GM12878 (cell line): Measurements from ENCODE around the gene SLFN14. TPM values are rescaled to one million over a fixed set of nuclear protein-coding genes. Genes with fewer than 3 reads are reported as not detected.

ENCODE experiments used
- ATAC-seq: fragments of 200-7000 bp; cut with Tn5 transposase; 3 replicates; pipeline ENCODE4 v1.9.1; 2020; ENCODE audit warnings: mild to moderate bottlenecking, moderate library complexity
- BruUV-seq: library from RNA; stranded (reverse); fragments of 400-500 nt; replicated peaks from 2 replicates; lab custom pipeline; 2021; lab: Mats Ljungman, UMichigan
- CTCF ChIA-PET: fragments of 300-600 bp; sonication (Branson Sonifier 250); formaldehyde crosslinking; extraction: SDS; loops from one replicate; lab custom pipeline; 2021; ENCODE audit warnings: inconsistent platforms; lab: Yijun Ruan, JAX
- POLR2A ChIA-PET: fragments of 350-600 bp; formaldehyde crosslinking; extraction: SDS; loops from one replicate; lab custom pipeline; 2021; ENCODE audit warnings: inconsistent platforms; lab: Charles Lee
- RAD21 ChIA-PET: fragments of 300-600 bp; sonication (Branson Sonifier 250); formaldehyde crosslinking; loops from one replicate; lab custom pipeline; 2023; ENCODE audit warnings: antibody characterized with exemption; ENCODE audit not compliant: unreplicated experiment; lab: Charles Lee
- SMC1A ChIA-PET: fragments of 300-600 bp; sonication (Branson Sonifier 250); formaldehyde crosslinking; loops from one replicate; lab custom pipeline; 2023; ENCODE audit not compliant: unreplicated experiment, uncharacterized antibody; lab: Charles Lee
- DNase-seq: peaks from one replicate; pipeline ENCODE4 v3.0.0-alpha.2; 2011; ENCODE audit warnings: low read depth, low spot score
- FAIRE-seq: peaks from 3 replicates; lab custom pipeline; 2011; peaks lifted over from hg19 to GRCh38; lab: Jason Lieb, UNC
- H2AFZ ChIP-seq: 2 replicates; pipeline ENCODE4 v1.6.0; 2011; ENCODE audit warnings: low read depth, low read length, control low read depth; ENCODE audit not compliant: control insufficient read depth
- H3K27ac ChIP-seq: 2 replicates; pipeline ENCODE4 v1.5.1; 2011; ENCODE audit warnings: control low read depth; ENCODE audit not compliant: control insufficient read depth, insufficient read depth
- H3K27me3 ChIP-seq, 2 experiments: replicated peaks in 1 of 2; 2 replicates each; pipeline versions ENCODE4 v1.6.0 to v1.6.1; 2011; ENCODE audit warnings: low read length in 1 of 2; ENCODE audit not compliant: control insufficient read depth in 2 of 2, insufficient read depth in 2 of 2
- H3K36me3 ChIP-seq, 2 experiments: 2 replicates each; pipeline ENCODE4 v1.5.1; 2011; ENCODE audit warnings: low read length in 1 of 2; ENCODE audit not compliant: control insufficient read depth in 2 of 2, insufficient read depth in 2 of 2
- H3K4me1 ChIP-seq: 2 replicates; pipeline ENCODE4 v1.6.1; 2011; ENCODE audit warnings: mild to moderate bottlenecking, low read length, moderate library complexity, mixed read lengths; ENCODE audit not compliant: control insufficient read depth, insufficient read depth
- H3K4me2 ChIP-seq: 2 replicates; pipeline ENCODE4 v1.6.0; 2011; ENCODE audit warnings: control low read depth; ENCODE audit not compliant: control insufficient read depth, insufficient read depth
- H3K4me3 ChIP-seq: fragments of 200-600 bp; sonication (generic); 2 replicates; pipeline ENCODE4 v1.5.1; 2016
- H3K79me2 ChIP-seq: 2 replicates; pipeline ENCODE4 v1.6.0; 2011; ENCODE audit warnings: low read length; ENCODE audit not compliant: control insufficient read depth, insufficient read depth
- H3K9ac ChIP-seq: 2 replicates; pipeline ENCODE4 v1.8.0; 2011; ENCODE audit warnings: low read length, control low read depth, mixed read lengths; ENCODE audit not compliant: control insufficient read depth, insufficient read depth
- H3K9me3 ChIP-seq: replicated peaks from 3 replicates; pipeline ENCODE4 v1.5.1; 2011; ENCODE audit warnings: mild to moderate bottlenecking, low read length; ENCODE audit not compliant: control insufficient read depth, insufficient read depth
- H4K20me1 ChIP-seq: 2 replicates; pipeline ENCODE4 v1.6.0; 2011; ENCODE audit not compliant: control insufficient read depth, insufficient read depth
- BMI1 ChIP-seq: fragments of 450-650 bp; IDR thresholded peaks from 2 replicates; pipeline ENCODE4 v1.6.1; 2016; ENCODE audit warnings: mild to moderate bottlenecking, moderate library complexity, borderline replicate concordance
- CBFB ChIP-seq: IDR thresholded peaks from 2 replicates; pipeline ENCODE4 v1.6.1; 2016; ENCODE audit warnings: antibody characterized with exemption, low read depth
- CREM ChIP-seq: IDR thresholded peaks from 2 replicates; pipeline ENCODE4 v1.6.1; 2014; ENCODE audit warnings: antibody characterized with exemption, low read depth
- GATAD2B ChIP-seq: fragments of 450-650 bp; conservative IDR thresholded peaks from 2 replicates; pipeline ENCODE4 v1.6.1; 2017; ENCODE audit warnings: low read depth, mild to moderate bottlenecking, moderate library complexity
- JUND ChIP-seq: IDR thresholded peaks from 2 replicates; pipeline ENCODE4 v1.6.1; 2012; ENCODE audit warnings: low read depth, mild to moderate bottlenecking, low read length, improper control_type of control experiment, moderate library complexity
- KLF5 ChIP-seq: fragments of 450-650 bp; IDR thresholded peaks from 2 replicates; pipeline ENCODE4 v1.6.1; 2014; ENCODE audit warnings: mild to moderate bottlenecking; ENCODE audit not compliant: partially characterized antibody
- NFYB ChIP-seq: IDR thresholded peaks from 2 replicates; pipeline ENCODE4 v1.6.1; 2011; ENCODE audit warnings: low read depth, mild to moderate bottlenecking, low read length, improper control_type of control experiment, moderate library complexity; ENCODE audit not compliant: insufficient read depth
- NR2C1 ChIP-seq: fragments of 450-650 bp; IDR thresholded peaks from 2 replicates; pipeline ENCODE4 v1.6.1; 2017; ENCODE audit warnings: antibody characterized with exemption, mild to moderate bottlenecking, moderate library complexity
- RB1 ChIP-seq: fragments of 450-650 bp; formaldehyde crosslinking; IDR thresholded peaks from 2 replicates; pipeline ENCODE4 v1.6.1; 2017; ENCODE audit warnings: mild to moderate bottlenecking, borderline replicate concordance
- YBX1 ChIP-seq: fragments of 450-650 bp; IDR thresholded peaks from 2 replicates; pipeline ENCODE4 v1.6.1; 2016; ENCODE audit warnings: antibody characterized with exemption
- ZNF24 ChIP-seq: fragments of 450-650 bp; IDR thresholded peaks from 2 replicates; pipeline ENCODE4 v1.6.1; 2017; ENCODE audit warnings: antibody characterized with exemption, mild to moderate bottlenecking
- ZNF622 ChIP-seq: fragments of 450-650 bp; IDR thresholded peaks from 2 replicates; pipeline ENCODE4 v1.6.1; 2017; ENCODE audit warnings: mild to moderate bottlenecking, inconsistent platforms
- WGBS: methylation state at CpG from one replicate; pipeline ENCODE4 v1.1.6; 2016; ENCODE audit warnings: low lambda C conversion rate; ENCODE audit not compliant: insufficient replicate concordance, insufficient coverage; ENCODE audit errors: missing lambda C conversion rate; 5-methylcytosine and 5-hydroxymethylcytosine counted together
- in situ Hi-C: fragments of 300-500 bp; cut with MboI; formaldehyde crosslinking; loops from 9 replicates; pipeline ENCODE4 v1.14.3; 2018; ENCODE audit warnings: mixed read lengths
- intact Hi-C: fragments of 100-400 bp; cut with micrococcal nuclease; formaldehyde crosslinking; loops from one replicate; pipeline ENCODE4 v1.14.2; 2022; ENCODE audit not compliant: unreplicated experiment
- polyA plus RNA-seq, 11 experiments: library from polyadenylated mRNA; depleted of rRNA in 4 of 11; unstranded in 6 of 11; stranded (reverse) in 5 of 11; fragments of >200 nt; fragmentation: Nextera tagmentation in 4 of 11; fragmentation: Illumina TruSeq in 1 of 11; extraction: Ambion mirVana in 4 of 11; extraction: Trizol in 1 of 11; gene quantifications; 1 replicate in 1 of 11; 2 replicates in 10 of 11; pipeline versions ENCODE4 v1.2.1 to v1.2.3, GENCODE V29; 2011 to 2016; ENCODE audit warnings: inconsistent platforms in 2 of 11, missing spikeins in 2 of 11, low read depth in 1 of 11
- total RNA-seq, 4 experiments: library from RNA; depleted of rRNA in 3 of 4; stranded (reverse); fragments of >200 nt in 3 of 4; fragmentation: Illumina TruSeq in 1 of 4; extraction: Trizol in 1 of 4; gene quantifications; 2 replicates each; pipeline versions ENCODE4 v1.2.1 to v1.2.3, GENCODE V29; 2013 to 2021
- TF ChIP-seq, protein P1 (sequence below): IDR thresholded peaks from 2 replicates; pipeline ENCODE4 v1.6.1; 2012; ENCODE audit warnings: improper control_type of control experiment, low read depth, low read length; ENCODE audit not compliant: insufficient replicate concordance
- TF ChIP-seq, protein P2 (sequence below): fragments of 450-650 bp; IDR thresholded peaks from 2 replicates; pipeline ENCODE4 v1.6.1; 2016; ENCODE audit warnings: mild to moderate bottlenecking
- TF ChIP-seq, protein P3 (sequence below): fragments of 450-650 bp; IDR thresholded peaks from 2 replicates; pipeline ENCODE4 v1.6.1; 2017; ENCODE audit warnings: borderline replicate concordance
- TF ChIP-seq, protein P4 (sequence below): IDR thresholded peaks from 2 replicates; pipeline ENCODE4 v1.6.1; 2011; ENCODE audit warnings: mild to moderate bottlenecking, low read depth, low read length, moderate library complexity; ENCODE audit not compliant: insufficient replicate concordance

The SLFN14 gene
- total and polyA plus RNA-seq, 10 of the 15 experiments (the other 5 are each of a cell fraction or from before 2014, with no cell fraction given) = 0.06 to 0.11 (median 0.06) TPM; not detected in 7

DNA sequence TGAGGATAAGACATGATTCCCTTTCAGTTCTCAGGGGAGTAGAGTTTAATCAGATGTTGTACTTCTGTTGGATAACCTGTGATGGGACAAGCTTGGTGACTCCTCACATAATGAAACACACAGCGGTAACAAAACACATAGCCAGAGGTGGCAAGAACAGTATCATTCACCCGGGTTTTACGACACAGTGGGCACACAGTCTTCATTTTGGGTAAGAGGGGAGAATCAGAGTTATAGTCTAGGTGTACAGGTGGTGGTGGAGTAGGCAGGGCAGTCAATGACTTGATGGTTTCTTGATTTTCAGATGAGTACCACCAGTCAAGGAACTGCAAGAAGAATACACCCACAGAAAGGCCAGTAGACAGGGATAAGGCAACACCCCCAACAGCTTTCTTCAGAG lies 15.1 kb upstream of the SLFN14 start:
- Histone ChIP-seq H3K36me3 (no peaks in the 10 kb centered on the region), H4K20me1 (no peaks in the 10 kb centered on the region), H3K27ac (no peak overlapping the region), H2AFZ (no peak overlapping the region), H3K9me3 (no peaks in the 10 kb centered on the region), H3K4me2 (no peak overlapping the region), H3K9ac (no peak overlapping the region), H3K79me2 (peaks cover 3% of the 10 kb centered on the region), H3K27me3 (no peaks in the 10 kb centered on the region), H3K4me1 (peaks cover 11% of the 10 kb centered on the region)
- in situ Hi-C loops = no loop called here
- DNase-seq (no peak), ATAC-seq (no peak), FAIRE-seq (no peak)
- ChIA-PET RAD21 (no interaction called here), SMC1A (interaction anchor here (0.9 to 1.4 kb wide), 2 partner anchors 9 to 31 kb away, joined by 3 read pairs; no protein-coding TSS in a partner anchor)
- intact Hi-C loops = no loop called here
- WGBS = 97% methylated on average over 3 of the region's 3 CpGs
- BruUV-seq = no TSS peak
- TF ChIP-seq ZNF622 (no peak), NR2C1 (no peak), CBFB (no peak), JUND (no peak), YBX1 (no peak), ZNF24 (no peak), KLF5 (no peak), NFYB (no peak), CREM (no peak), RB1 (no peak), BMI1 (no peak), GATAD2B (no peak)
- TF ChIP-seq, protein P1, sequence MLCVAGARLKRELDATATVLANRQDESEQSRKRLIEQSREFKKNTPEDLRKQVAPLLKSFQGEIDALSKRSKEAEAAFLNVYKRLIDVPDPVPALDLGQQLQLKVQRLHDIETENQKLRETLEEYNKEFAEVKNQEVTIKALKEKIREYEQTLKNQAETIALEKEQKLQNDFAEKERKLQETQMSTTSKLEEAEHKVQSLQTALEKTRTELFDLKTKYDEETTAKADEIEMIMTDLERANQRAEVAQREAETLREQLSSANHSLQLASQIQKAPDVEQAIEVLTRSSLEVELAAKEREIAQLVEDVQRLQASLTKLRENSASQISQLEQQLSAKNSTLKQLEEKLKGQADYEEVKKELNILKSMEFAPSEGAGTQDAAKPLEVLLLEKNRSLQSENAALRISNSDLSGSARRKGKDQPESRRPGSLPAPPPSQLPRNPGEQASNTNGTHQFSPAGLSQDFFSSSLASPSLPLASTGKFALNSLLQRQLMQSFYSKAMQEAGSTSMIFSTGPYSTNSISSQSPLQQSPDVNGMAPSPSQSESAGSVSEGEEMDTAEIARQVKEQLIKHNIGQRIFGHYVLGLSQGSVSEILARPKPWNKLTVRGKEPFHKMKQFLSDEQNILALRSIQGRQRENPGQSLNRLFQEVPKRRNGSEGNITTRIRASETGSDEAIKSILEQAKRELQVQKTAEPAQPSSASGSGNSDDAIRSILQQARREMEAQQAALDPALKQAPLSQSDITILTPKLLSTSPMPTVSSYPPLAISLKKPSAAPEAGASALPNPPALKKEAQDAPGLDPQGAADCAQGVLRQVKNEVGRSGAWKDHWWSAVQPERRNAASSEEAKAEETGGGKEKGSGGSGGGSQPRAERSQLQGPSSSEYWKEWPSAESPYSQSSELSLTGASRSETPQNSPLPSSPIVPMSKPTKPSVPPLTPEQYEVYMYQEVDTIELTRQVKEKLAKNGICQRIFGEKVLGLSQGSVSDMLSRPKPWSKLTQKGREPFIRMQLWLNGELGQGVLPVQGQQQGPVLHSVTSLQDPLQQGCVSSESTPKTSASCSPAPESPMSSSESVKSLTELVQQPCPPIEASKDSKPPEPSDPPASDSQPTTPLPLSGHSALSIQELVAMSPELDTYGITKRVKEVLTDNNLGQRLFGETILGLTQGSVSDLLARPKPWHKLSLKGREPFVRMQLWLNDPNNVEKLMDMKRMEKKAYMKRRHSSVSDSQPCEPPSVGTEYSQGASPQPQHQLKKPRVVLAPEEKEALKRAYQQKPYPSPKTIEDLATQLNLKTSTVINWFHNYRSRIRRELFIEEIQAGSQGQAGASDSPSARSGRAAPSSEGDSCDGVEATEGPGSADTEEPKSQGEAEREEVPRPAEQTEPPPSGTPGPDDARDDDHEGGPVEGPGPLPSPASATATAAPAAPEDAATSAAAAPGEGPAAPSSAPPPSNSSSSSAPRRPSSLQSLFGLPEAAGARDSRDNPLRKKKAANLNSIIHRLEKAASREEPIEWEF = no peak
- TF ChIP-seq, protein P2, sequence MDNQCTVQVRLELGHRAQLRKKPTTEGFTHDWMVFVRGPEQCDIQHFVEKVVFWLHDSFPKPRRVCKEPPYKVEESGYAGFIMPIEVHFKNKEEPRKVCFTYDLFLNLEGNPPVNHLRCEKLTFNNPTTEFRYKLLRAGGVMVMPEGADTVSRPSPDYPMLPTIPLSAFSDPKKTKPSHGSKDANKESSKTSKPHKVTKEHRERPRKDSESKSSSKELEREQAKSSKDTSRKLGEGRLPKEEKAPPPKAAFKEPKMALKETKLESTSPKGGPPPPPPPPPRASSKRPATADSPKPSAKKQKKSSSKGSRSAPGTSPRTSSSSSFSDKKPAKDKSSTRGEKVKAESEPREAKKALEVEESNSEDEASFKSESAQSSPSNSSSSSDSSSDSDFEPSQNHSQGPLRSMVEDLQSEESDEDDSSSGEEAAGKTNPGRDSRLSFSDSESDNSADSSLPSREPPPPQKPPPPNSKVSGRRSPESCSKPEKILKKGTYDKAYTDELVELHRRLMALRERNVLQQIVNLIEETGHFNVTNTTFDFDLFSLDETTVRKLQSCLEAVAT = no peak
- TF ChIP-seq, protein P3, sequence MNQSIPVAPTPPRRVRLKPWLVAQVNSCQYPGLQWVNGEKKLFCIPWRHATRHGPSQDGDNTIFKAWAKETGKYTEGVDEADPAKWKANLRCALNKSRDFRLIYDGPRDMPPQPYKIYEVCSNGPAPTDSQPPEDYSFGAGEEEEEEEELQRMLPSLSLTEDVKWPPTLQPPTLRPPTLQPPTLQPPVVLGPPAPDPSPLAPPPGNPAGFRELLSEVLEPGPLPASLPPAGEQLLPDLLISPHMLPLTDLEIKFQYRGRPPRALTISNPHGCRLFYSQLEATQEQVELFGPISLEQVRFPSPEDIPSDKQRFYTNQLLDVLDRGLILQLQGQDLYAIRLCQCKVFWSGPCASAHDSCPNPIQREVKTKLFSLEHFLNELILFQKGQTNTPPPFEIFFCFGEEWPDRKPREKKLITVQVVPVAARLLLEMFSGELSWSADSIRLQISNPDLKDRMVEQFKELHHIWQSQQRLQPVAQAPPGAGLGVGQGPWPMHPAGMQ = no peak
- TF ChIP-seq, protein P4, sequence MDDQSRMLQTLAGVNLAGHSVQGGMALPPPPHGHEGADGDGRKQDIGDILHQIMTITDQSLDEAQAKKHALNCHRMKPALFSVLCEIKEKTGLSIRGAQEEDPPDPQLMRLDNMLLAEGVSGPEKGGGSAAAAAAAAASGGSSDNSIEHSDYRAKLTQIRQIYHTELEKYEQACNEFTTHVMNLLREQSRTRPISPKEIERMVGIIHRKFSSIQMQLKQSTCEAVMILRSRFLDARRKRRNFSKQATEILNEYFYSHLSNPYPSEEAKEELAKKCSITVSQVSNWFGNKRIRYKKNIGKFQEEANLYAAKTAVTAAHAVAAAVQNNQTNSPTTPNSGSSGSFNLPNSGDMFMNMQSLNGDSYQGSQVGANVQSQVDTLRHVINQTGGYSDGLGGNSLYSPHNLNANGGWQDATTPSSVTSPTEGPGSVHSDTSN = no peak
- TF ChIP-seq, all 136 proteins: peak for 0
- CTCF ChIA-PET = interaction anchor here (1.4 to 1.9 kb wide), 2 partner anchors 11 to 16 kb away, joined by 4 to 9 read pairs; partner anchors contain the start of gene AP2B1
- H3K4me3 ChIP-seq = no peak overlapping the region
- POLR2A ChIA-PET = interaction anchor here (0.7 kb wide), 1 partner anchor 262 kb away, joined by 6 read pairs; no protein-coding TSS in a partner anchor
